HG03354 (cell line): ENCODE measurements around the gene FOXF2.

Experiments
- ATAC-seq: cut with Tn5 transposase; IDR thresholded peaks from one replicate; pipeline ENCODE4 v1.9.1; 2021; ENCODE audit warnings: mild to moderate bottlenecking; ENCODE audit not compliant: unreplicated experiment, poor library complexity, severe bottlenecking

Gene FOXF2

DNA sequence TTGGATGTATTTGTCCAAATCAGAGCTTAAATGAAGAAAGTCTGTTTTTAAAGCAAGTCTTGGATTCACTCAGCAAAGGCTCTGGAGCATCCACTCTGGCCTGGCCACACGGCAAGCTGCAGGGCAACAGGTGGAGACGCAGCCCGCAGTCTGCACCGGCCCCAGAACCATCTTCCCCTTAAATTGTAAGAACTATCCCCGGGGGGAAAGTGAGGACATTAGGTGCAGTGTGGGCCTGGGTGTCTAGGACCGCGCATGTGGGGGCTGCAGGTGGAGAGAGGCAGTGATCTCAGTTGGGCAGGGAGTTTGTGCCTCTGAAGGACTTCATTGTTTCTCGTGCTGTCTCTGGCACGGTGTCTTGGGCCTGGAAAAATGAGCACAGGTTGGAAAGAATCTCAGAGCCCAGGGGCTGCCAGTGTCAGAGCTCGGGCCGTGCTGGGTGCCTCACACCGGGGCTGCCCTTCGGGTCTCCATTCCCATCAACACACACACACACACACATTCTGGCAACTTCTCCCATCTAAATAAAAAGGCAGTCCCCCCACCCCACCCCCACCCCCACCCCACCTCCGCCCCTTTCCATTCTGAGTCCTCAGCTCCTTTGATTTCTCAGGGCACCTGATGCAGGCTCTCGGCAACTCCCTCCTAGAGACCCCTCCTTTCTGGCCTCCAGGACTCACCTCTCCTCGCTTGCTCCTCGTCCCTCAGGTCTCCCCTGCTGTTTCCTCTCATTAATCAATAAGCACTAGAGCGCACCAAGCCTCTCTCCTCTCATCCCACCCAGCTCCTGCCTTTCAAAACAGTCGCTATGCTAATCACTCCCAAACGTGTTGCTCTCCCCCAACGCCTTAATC is 48.4 kb downstream of the FOXF2 start:
- ATAC-seq, result no peak

GRCh38 chr6:1438471-1438881 is 49.1 kb downstream of the FOXF2 start:
- no peak for ATAC-seq

DNA sequence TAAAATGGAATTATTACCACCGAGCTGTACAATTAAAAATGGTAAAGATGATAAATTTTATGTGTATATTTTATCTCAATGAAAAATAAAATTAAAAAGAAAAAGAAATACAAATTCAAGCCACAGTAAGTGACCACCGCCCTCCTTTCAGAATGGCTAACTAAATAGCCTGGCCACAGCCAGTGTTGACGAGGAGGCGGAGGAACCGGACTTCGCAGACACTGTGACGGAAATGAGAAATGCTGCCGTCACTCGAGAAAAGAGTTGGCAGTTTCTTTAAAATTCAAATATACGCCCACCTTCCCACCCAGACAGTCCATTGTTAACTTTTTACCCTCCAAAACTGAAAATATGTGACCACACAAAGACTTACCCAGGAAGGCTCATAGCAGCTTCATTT is 50.0 kb downstream of the FOXF2 start:
- ATAC-seq, result no peak

DNA sequence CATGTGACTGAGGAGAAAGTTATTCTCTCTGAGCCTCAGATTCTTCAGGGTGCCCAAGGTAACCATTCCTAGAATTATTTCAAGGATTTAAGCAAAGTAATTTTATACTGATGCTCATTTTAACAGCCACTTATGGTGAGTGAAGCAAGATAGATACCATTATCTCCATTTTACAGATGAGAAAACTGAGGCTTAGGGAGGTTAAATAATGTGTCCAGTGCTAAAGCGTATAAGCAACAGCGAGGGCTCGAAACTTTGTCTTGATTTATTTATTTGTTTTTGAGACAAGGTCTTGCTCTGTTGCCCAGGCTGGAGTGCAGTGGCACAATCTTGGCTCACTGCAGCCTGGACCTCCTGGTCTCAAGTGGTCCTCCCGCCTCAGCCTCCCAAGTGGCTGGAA is 53.6 kb downstream of the FOXF2 start:
- ATAC-seq, result no peak
